GM19452 (cell line): ENCODE results near the gene SYT9.
"Not testable (repeated sequence)": the region's sequence is repeated elsewhere in the genome, so short reads cannot be mapped to it uniquely, and the experiment has no call there.

Experiments used
- ATAC-seq: cut with Tn5 transposase; IDR thresholded peaks from one replicate; pipeline ENCODE4 v1.9.1; 2021; ENCODE audit not compliant: unreplicated experiment

The SYT9 gene

GRCh38 chr11:7498193-7498592 is 246.5 kb downstream of the SYT9 start:
- no peak for ATAC-seq

GRCh38 chr11:7499081-7499480 is 247.4 kb downstream of the SYT9 start:
- ATAC-seq: no peak

GRCh38 chr11:7500251-7500650 is 248.5 kb downstream of the SYT9 start:
- ATAC-seq: no peak

- ATAC-seq: no peak
These were observed 249.5 kb downstream of the SYT9 start for GRCh38 chr11:7501251-7501650.

- no peak for ATAC-seq
These were observed 250.2 kb downstream of the SYT9 start for GRCh38 chr11:7501894-7502293.

DNA sequence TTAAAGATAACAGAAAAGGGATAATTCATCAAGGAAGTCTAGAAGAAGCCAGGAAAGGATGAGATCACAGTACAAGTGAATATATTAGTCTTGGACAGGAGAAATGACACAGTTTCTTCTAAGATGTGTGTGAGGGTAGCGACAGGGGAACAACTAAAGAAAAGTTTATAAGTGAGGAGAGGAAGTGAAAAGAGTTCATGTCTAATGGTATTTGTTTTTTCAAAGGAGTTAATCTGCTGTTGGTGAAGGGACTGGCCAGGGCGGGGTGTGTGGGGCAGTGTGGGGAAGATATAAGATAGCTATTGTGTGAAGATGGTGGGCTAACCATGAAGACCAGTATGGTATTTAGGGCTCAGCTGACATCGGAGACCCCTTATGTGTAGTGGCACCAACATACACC is 254.5 kb downstream of the SYT9 start:
- no peak for ATAC-seq

DNA sequence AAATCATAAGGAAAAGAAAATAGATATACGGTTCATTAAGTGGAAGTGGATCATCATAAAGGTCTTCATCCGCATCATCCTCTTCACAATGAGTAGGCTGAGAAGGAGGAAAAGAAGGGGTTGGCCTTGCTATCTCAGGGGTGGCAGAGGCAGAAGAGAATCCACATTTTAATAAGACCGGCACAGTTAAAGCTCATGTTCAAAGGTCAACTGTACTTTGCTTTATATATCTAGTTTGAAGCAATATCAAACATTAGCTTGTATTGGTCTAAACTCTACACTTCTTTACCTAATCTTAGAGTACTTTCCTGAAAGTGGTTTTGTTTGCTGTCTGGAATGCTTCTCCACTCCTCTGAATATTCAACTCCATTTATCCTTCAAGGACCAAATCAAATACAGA is 256.4 kb downstream of the SYT9 start:
- no peak for ATAC-seq

- no peak for ATAC-seq
These were observed 258.3 kb downstream of the SYT9 start for GRCh38 chr11:7509966-7510365.

DNA sequence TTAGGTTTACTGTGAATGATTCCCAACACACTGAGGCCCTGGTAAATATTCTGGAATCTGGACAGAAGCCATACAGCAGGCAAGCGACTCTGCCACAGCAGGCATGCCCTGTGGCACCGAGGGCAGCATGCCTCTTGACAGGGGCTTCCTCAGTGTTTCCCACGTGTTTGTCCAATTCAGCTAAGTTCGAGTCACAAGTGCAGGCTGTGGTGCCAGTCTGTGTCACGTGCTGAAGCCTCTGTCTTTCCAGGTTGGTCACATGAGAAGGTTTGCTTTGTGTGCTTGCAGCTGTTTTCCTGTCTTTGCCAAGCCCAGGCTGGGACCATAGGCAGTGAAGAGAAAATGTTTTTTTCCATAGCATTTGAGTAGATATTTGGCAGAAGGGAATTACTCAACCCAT is 259.7 kb downstream of the SYT9 start:
- ATAC-seq: no peak

GRCh38 chr11:7512525-7513233 is 261.0 kb downstream of the SYT9 start:
- ATAC-seq: peak; percentile 64

- peak; percentile 68 for ATAC-seq
These were observed 261.8 kb downstream of the SYT9 start, which contains the start of gene PPFIBP2 for GRCh38 chr11:7513234-7514098. TSS of gene PPFIBP2 (plus strand) at chr11:7513999. CDS start at chr11:7549476, 35,477 bp downstream.

GRCh38 chr11:7514099-7514591 is 262.4 kb downstream of the SYT9 start:
- ATAC-seq: peak; percentile 5

DNA sequence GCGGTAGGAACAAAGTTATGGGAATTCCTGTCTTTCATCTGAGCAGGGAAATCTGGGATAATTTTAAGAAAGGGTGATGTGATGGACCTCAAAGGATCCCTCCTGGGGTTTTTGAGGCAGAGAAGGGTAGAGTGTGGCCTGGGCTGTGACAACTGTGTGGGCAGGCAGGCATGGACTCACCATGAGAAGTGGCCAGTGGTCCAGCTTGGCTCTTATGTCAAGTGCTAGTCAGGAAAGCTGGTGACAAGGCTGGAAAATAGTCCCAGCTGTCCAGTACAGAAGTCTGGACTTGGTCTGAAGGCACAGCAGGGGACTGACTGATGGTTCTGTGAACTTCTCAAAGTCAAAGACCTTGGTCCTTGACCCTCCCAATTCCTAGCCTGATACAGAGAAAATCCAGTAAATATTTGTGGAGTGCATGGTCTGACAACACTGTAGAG is 263.8 kb downstream of the SYT9 start:
- no peak for ATAC-seq

DNA sequence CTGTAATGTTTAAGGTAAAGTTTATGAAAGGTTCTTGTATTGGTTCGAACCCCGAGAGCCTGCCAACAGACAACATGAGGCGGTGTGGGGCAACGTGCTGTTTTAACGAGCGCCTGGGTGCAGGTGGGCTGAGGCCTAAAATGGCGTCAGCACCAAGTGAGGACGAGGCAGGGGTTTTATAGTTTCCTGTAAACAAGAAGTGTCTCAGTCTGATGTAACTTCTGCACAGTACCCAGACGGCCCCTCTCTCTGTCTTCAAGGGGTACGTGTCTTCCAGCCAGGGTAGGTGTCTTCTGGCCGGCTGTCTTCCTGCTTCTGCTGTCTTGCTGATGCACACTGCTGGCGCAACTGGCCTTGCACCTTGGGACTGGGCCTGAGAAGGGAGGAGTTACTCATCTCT is 264.8 kb downstream of the SYT9 start:
- no peak for ATAC-seq

DNA sequence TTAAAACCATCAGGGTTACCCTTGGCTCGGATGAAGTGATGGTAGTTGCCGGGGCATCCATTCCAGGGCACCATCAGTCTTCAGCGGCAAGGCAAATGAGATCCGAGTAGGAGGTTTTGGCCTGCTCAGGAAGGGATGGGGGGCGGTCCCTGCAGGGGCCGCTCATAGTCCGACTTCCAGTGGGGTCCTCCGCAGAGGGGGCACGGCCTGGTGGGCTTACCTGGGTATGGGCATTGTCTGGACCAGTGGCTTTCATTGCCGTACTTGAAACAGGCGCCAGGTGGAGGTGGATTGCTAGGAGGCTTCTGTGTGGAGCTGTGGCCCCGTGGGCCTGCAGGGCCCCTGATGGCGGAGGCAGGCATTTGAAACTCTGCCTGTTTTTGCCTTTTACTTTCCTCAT is 266.0 kb downstream of the SYT9 start:
- not testable (repeated sequence) for ATAC-seq
